HUES64 (cell line): ENCODE data around the gene LPCAT2.

Experiments used
- H3K27ac ChIP-seq: 2 replicates; pipeline ENCODE4 v1.7.0; 2013; ENCODE audit warnings: low read depth, low read length, inconsistent platforms
- H3K27me3 ChIP-seq: 2 replicates; pipeline ENCODE4 v1.6.1; 2013; ENCODE audit warnings: mild to moderate bottlenecking, low read length; ENCODE audit not compliant: insufficient read depth
- H3K36me3 ChIP-seq: 2 replicates; pipeline ENCODE4 v1.6.1; 2013; ENCODE audit warnings: mild to moderate bottlenecking, low read length; ENCODE audit not compliant: insufficient read depth
- H3K4me1 ChIP-seq: 2 replicates; pipeline ENCODE4 v1.6.1; 2013; ENCODE audit warnings: mild to moderate bottlenecking, low read length, moderate library complexity; ENCODE audit not compliant: insufficient read depth
- H3K4me3 ChIP-seq: 2 replicates; pipeline ENCODE4 v1.5.1; 2013; ENCODE audit warnings: mild to moderate bottlenecking, low read length, moderate library complexity
- H3K9ac ChIP-seq: 2 replicates; pipeline ENCODE4 v1.6.1; 2013; ENCODE audit warnings: mild to moderate bottlenecking, low read depth, low read length
- H3K9me3 ChIP-seq: 2 replicates; pipeline ENCODE4 v1.6.1; 2013; ENCODE audit warnings: low read depth, low read length; ENCODE audit not compliant: insufficient read depth
- WGBS: fragments of 150-250, 120-280 bp; methylation state at CpG from one replicate; pipeline ENCODE4 v1.1.7; 2013; ENCODE audit warnings: missing lambda C conversion rate; 5-methylcytosine and 5-hydroxymethylcytosine counted together

The LPCAT2 gene

GRCh38 chr16:55559933-55560516 lies 51.2 kb downstream of the LPCAT2 start:
- Histone ChIP-seq H3K9me3 (no peaks in the 10 kb centered on the region), H3K36me3 (no peaks in the 10 kb centered on the region), H3K4me3 (no peak overlapping the region), H3K9ac (no peak overlapping the region), H3K27ac (no peak overlapping the region), H3K27me3 (no peaks in the 10 kb centered on the region), H3K4me1 (no peaks in the 10 kb centered on the region)
- WGBS = 100% methylated on average over 1 of the region's 1 CpG

GRCh38 chr16:55561319-55561848 lies 52.5 kb downstream of the LPCAT2 start:
- Histone ChIP-seq H3K36me3 (no peaks in the 10 kb centered on the region), H3K9me3 (no peaks in the 10 kb centered on the region), H3K4me3 (no peak overlapping the region), H3K27ac (no peak overlapping the region), H3K9ac (no peak overlapping the region), H3K4me1 (no peaks in the 10 kb centered on the region), H3K27me3 (no peaks in the 10 kb centered on the region)
- 100% methylated on average over 1 of the region's 2 CpGs for WGBS

- Histone ChIP-seq H3K4me3 (no peak overlapping the region), H3K36me3 (no peaks in the 10 kb centered on the region), H3K27me3 (no peaks in the 10 kb centered on the region), H3K27ac (no peak overlapping the region), H3K9ac (no peak overlapping the region), H3K9me3 (no peaks in the 10 kb centered on the region), H3K4me1 (no peaks in the 10 kb centered on the region)
- no CpG with 5 or more reads among the region's 1 CpG for WGBS
Measured at GRCh38 chr16:55562936-55563335, 54.1 kb downstream of the LPCAT2 start.

- Histone ChIP-seq H3K9ac (no peak overlapping the region), H3K27ac (no peak overlapping the region), H3K36me3 (no peaks in the 10 kb centered on the region), H3K4me3 (no peak overlapping the region), H3K9me3 (no peaks in the 10 kb centered on the region), H3K4me1 (no peaks in the 10 kb centered on the region), H3K27me3 (no peaks in the 10 kb centered on the region)
- WGBS = no CpG with 5 or more reads among the region's 2 CpGs
Measured at GRCh38 chr16:55563797-55564196, 54.9 kb downstream of the LPCAT2 start.

GRCh38 chr16:55565086-55565485 lies 56.2 kb downstream of the LPCAT2 start:
- no CpG with 5 or more reads among the region's 1 CpG for WGBS
- no peaks in the 10 kb centered on the region for H3K9me3 ChIP-seq

GRCh38 chr16:55566432-55567175 lies 57.7 kb downstream of the LPCAT2 start, which contains the start of gene CAPNS2:
Gene CAPNS2 (plus strand): TSS chr16:55566684. CDS start chr16:55566757, 73 bp downstream.
- H3K4me3 ChIP-seq = no peak within 1 kb of the TSS
- H3K9me3 ChIP-seq = no peaks in the 10 kb centered on the region
- H3K36me3 ChIP-seq = no peaks in the 10 kb centered on the region
- H3K4me1 ChIP-seq = no peaks in the 10 kb centered on the region
- H3K9ac ChIP-seq = no peak within 1 kb of the TSS
- no peak within 1 kb of the TSS for H3K27ac ChIP-seq
- no peaks in the 10 kb centered on the region for H3K27me3 ChIP-seq
- 93% methylated on average over 9 of the region's 9 CpGs for WGBS

More at GRCh38 chr16:55565086-55565485, 56.2 kb downstream of the LPCAT2 start:
- no peaks in the 10 kb centered on the region for H3K27me3 ChIP-seq
- H3K4me3 ChIP-seq = no peak overlapping the region
- no peaks in the 10 kb centered on the region for H3K36me3 ChIP-seq
- no peak overlapping the region for H3K27ac ChIP-seq
- no peak overlapping the region for H3K9ac ChIP-seq
- H3K4me1 ChIP-seq = no peaks in the 10 kb centered on the region

- Histone ChIP-seq H3K4me3 (no peak overlapping the region), H3K27ac (no peak overlapping the region), H3K9me3 (no peaks in the 10 kb centered on the region), H3K9ac (no peak overlapping the region), H3K4me1 (no peaks in the 10 kb centered on the region), H3K36me3 (no peaks in the 10 kb centered on the region), H3K27me3 (no peaks in the 10 kb centered on the region)
- 91% methylated on average over 3 of the region's 3 CpGs for WGBS
Measured at GRCh38 chr16:55567382-55567781, 58.5 kb downstream of the LPCAT2 start.

GRCh38 chr16:55568207-55568606 lies 59.3 kb downstream of the LPCAT2 start:
- H3K9ac ChIP-seq = no peak overlapping the region
- H3K27ac ChIP-seq = no peak overlapping the region
- H3K27me3 ChIP-seq = no peaks in the 10 kb centered on the region
- H3K9me3 ChIP-seq = no peaks in the 10 kb centered on the region
- H3K4me1 ChIP-seq = no peaks in the 10 kb centered on the region
- H3K36me3 ChIP-seq = no peaks in the 10 kb centered on the region
- no peak overlapping the region for H3K4me3 ChIP-seq
- 96% methylated on average over 3 of the region's 3 CpGs for WGBS

- 100% methylated on average over 1 of the region's 1 CpG for WGBS
Measured at GRCh38 chr16:55569025-55569424, 60.2 kb downstream of the LPCAT2 start.

GRCh38 chr16:55570159-55570558 lies 61.3 kb downstream of the LPCAT2 start:
- Histone ChIP-seq H3K4me3 (no peak overlapping the region), H3K27ac (no peak overlapping the region), H3K27me3 (no peaks in the 10 kb centered on the region), H3K36me3 (no peaks in the 10 kb centered on the region), H3K4me1 (no peaks in the 10 kb centered on the region), H3K9ac (no peak overlapping the region), H3K9me3 (no peaks in the 10 kb centered on the region)
- 80% methylated on average over 5 of the region's 5 CpGs for WGBS

More at GRCh38 chr16:55569025-55569424, 60.2 kb downstream of the LPCAT2 start:
- H3K9ac ChIP-seq = no peak overlapping the region
- no peak overlapping the region for H3K27ac ChIP-seq
- no peaks in the 10 kb centered on the region for H3K4me1 ChIP-seq
- no peaks in the 10 kb centered on the region for H3K9me3 ChIP-seq
- no peaks in the 10 kb centered on the region for H3K27me3 ChIP-seq
- no peaks in the 10 kb centered on the region for H3K36me3 ChIP-seq
- H3K4me3 ChIP-seq = no peak overlapping the region

- H3K4me1 ChIP-seq = no peaks in the 10 kb centered on the region
- no peaks in the 10 kb centered on the region for H3K9me3 ChIP-seq
- H3K27ac ChIP-seq = no peak overlapping the region
- H3K4me3 ChIP-seq = no peak overlapping the region
- H3K9ac ChIP-seq = no peak overlapping the region
- H3K27me3 ChIP-seq = no peaks in the 10 kb centered on the region
- WGBS = 50% methylated on average over 1 of the region's 1 CpG
- no peaks in the 10 kb centered on the region for H3K36me3 ChIP-seq
Measured at GRCh38 chr16:55571191-55571897, 62.5 kb downstream of the LPCAT2 start.
